Epithelial cell of proximal tubule (primary cell): ENCODE measurements around the gene GTF3C2. TPM values are rescaled to one million over a fixed set of nuclear protein-coding genes. Genes with fewer than 3 reads are reported as not detected.

Source experiments
- DNase-seq: peaks from one replicate; pipeline ENCODE4 v3.0.0-alpha.2; 2011; ENCODE audit warnings: low read depth
- H3K4me3 ChIP-seq: 2 replicates; pipeline ENCODE4 v1.5.1; 2011; ENCODE audit warnings: low read depth, mild to moderate bottlenecking, low read length
- total RNA-seq: library from RNA; depleted of rRNA; stranded (reverse); fragments of >200 nt; gene quantifications from 2 replicates; pipeline ENCODE4 v1.2.3, GENCODE V29; 2015
- TF ChIP-seq, protein P1 (sequence below): conservative IDR thresholded peaks from 2 replicates; pipeline ENCODE4 v1.5.1; 2012; ENCODE audit warnings: low read depth, mild to moderate bottlenecking, low read length

Gene GTF3C2
- total RNA-seq, 1 donor from 2014 or later: 37.4 TPM

DNA sequence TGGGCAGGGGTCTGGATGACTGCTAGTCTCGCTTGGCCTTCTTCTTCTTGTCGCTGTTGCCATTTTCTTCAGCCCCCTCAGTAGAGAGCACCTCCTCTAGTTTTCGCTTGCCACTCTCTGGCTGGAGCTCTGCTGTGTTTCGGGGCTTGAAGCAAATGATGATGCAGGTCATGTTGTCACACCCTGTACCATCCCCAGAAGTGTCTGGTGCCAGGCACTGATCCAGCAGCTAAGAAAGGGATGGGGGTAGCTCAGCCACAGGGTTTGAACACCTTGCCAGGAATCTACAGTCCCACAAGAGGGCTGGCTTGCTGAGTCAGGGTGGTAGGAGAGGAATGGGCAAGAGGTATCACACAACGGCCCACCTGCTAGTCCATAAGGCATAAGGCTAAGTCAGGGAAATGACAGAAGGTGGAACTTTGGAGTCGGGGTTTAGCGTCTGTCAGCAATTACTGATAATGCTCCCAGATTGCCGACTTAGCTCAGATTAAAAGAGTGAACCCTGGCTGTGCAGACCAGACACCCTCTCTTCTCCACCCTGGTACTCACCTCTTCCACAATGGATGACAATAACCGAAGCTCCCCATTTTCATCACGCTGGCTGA is 25.1 kb upstream of the GTF3C2 start:
- no peak overlapping the region for H3K4me3 ChIP-seq
- no peak for DNase-seq
- TF ChIP-seq, protein P1, sequence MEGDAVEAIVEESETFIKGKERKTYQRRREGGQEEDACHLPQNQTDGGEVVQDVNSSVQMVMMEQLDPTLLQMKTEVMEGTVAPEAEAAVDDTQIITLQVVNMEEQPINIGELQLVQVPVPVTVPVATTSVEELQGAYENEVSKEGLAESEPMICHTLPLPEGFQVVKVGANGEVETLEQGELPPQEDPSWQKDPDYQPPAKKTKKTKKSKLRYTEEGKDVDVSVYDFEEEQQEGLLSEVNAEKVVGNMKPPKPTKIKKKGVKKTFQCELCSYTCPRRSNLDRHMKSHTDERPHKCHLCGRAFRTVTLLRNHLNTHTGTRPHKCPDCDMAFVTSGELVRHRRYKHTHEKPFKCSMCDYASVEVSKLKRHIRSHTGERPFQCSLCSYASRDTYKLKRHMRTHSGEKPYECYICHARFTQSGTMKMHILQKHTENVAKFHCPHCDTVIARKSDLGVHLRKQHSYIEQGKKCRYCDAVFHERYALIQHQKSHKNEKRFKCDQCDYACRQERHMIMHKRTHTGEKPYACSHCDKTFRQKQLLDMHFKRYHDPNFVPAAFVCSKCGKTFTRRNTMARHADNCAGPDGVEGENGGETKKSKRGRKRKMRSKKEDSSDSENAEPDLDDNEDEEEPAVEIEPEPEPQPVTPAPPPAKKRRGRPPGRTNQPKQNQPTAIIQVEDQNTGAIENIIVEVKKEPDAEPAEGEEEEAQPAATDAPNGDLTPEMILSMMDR: no peak

DNA sequence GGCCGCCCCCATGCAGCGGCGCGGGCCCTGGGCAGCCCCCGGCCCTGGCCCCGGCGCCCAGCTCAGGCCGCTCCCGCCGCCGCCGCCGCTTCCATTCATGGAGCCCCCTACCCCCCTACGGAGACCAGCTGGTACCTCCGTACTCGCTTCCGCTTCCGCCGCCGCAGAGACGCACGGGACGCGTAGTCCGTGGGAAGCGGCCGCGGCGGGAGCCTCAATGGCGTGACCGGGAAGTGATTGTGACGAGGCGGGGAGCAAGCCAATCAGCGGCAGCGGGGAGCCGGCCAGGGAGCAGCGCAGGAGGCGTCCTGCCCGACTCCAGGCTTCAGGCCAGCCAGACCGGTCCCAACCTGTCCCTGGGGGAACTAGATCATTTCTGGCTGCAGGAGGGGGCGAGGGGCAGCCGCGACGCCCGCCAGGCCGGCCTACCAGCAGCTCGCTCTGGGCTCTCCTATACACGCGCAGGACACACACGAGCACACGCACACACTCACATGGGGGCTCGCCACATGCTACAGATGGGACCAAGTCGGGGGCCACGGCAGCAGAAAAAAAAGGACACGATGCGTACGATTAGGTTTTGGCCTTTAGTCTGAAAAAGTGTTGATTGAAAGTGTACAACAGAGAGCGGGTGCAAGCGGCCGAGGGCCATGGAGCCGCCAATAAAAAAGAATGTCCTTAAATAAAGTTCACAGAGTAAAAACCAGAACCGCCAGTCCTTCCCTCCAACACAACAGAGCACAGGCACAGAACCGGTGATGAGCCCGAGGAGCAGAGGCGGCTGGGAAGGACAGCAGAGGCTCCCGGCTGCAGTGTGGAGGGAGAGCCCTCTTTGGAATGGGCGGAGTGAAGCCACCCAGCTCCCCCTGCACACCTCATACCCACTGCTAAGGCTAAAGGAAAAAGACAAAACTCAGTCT is 24.3 kb upstream of the GTF3C2 start, which contains the start of gene ZNF513:
Gene ZNF513, minus strand, starts transcription at position 109 of the 920 bp plus-strand sequence. CDS start 208 bp downstream, outside the sequence.
- no peak for DNase-seq

DNA sequence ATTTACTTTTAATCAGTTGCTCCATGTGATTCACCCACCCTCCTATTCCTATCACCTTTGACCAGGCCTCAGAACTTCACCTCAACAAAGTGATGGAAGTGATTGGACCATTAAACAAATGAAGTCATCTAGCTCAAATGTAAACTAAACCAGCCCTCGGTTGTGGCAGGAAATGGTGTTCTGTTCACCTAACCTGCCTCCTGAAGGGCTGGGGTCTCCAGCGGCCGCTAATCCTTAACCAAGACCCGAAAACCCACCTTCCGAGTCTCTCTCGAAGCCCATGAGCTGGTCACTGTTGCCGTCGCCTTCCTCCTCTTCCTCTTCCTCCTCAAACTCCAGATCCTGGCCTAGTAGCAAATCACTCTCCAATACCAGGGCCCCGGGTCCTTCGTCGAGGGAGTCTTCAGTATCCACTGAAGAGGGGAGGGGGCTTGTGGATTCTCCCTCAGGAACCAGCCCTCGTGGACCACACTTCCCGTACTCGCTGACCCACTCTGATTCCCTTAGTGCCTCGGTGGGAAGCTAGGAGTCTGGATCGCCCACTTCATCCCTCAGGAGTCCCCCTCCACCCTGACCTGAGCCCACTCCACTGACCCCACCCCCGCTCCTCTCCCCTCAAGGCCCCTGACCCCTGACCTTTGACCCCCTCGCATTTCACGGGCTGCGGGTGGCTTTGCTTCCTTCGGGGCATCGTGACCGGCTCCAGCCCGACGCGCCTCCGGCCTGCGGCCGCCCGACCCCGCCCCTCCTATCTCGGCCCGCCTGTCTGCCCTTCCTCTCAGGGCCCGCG is 23.5 kb upstream of the GTF3C2 start:
- TF ChIP-seq, protein P1: no peak
- no peak for DNase-seq
- peak overlapping the region; percentile 88 for H3K4me3 ChIP-seq

More for the DNA sequence above, 24.3 kb upstream of the GTF3C2 start, which contains the start of gene ZNF513:
- H3K4me3 ChIP-seq: peak within 1 kb of the TSS; percentile 88
- TF ChIP-seq, protein P1: no peak

DNA sequence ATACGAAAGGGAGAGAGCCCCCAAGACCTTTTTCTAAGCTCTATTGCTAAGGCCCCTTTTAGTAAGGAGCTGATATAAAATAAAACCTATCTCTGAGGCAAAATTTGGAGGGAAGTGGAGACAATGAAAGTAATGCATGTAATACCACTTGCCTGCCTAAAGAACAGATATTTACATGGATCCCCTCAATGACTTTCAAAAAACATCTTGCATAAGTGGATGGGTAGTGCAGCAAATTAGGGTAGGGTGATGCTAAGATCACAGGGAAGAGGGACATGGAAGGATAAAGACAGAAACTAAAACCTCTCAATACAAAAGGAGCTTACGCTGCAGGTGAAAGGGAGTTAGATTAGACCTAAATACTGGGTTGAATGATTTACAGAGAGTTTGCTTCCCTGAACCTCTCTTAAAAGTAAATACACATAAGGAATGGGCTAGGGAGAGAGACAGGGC is 22.8 kb upstream of the GTF3C2 start:
- H3K4me3 ChIP-seq: peak overlapping the region; percentile 88
- TF ChIP-seq, protein P1: no peak

DNA sequence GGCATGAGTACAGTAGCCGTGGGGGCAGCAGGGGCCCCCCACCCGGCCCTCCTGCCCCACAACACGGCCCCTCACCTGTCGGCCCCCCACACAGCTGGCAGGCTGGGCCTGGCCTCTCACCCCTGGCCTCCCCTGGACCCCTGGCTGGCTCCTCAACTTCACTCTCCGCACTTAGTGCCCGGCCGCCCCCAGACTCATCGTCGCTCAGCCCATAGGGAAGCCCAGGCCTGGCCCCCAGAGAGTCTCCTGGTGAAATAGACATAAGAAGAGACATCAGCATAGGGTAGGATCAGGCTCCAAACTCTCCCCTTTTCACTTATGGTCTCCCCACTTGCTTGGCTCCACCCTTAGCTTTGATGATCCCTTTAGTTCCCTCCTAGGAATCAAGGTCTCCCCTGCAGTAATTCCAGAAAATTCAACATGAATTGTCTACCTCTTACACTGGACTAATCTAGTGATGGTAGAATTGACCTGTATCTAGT is 22.3 kb upstream of the GTF3C2 start:
- DNase-seq: no peak
- H3K4me3 ChIP-seq: peak overlapping the region; percentile 88
- TF ChIP-seq, protein P1: no peak

More for the DNA sequence above, 22.8 kb upstream of the GTF3C2 start:
- DNase-seq: no peak

DNA sequence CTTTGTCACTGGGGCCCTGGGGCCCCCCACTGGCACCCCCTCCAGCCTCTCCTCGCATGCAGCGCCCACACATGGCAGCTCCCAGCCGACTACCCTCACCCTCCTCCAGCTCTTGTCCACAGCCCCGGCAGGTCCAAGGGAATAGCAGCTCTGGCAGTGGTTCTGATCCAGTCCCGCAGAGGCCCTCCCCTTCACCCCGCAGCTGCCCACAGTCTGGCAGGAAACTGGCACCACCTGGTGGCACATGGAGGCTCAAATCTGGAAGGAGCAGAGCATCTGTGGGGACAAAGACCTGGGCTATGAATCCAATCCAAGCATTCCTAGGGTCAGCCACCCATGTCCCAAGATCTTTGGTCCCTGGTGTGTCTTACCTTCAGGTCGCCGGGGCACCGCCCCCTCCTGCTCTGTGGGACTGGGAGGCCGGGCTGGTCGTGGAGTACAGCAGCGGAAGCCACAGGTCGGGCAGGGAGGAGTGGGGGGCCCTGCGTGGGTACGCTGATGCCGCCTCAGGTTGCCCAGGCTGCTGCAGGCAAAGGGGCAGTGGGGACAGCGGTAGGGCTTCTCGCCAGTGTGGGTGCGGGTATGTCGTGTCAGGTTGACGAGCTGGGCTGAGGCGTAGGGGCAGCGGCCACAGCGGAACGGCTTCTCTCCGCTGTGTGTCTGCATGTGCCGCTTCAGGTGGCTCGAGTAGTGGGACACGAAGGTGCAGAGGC is 21.7 kb upstream of the GTF3C2 start:
- H3K4me3 ChIP-seq: peak overlapping the region; percentile 88
- no peak for DNase-seq
- TF ChIP-seq, protein P1: peak; percentile 62
